ENCODE results near the gene KLLN.

Gene KLLN

GRCh38 chr10:87875929-87876571 is 12.7 kb upstream of the KLLN start:
- no peak for TF ChIP-seq ZNF274 (IDR thresholded peaks at IDR 0.05; ENCODE audit: low read depth, low read length)
- H3K4me3 ChIP-seq (ENCODE audit: low read length), result no peak overlapping the region

- H3K4me3 ChIP-seq (ENCODE audit: low read length), result peak overlapping the region; percentile 13; the same call in 1 of the 2 replicates
These were observed 10.3 kb upstream of the KLLN start for GRCh38 chr10:87873656-87874055.

GRCh38 chr10:87872828-87873227 is 9.5 kb upstream of the KLLN start:
- peak overlapping the region; percentile 13; the same call in 1 of the 2 replicates for H3K4me3 ChIP-seq (ENCODE audit: low read length)
- TF ChIP-seq ZNF274 (IDR thresholded peaks at IDR 0.05; ENCODE audit: low read depth, low read length), result no peak

More at GRCh38 chr10:87873656-87874055, 10.3 kb upstream of the KLLN start:
- TF ChIP-seq ZNF274 (IDR thresholded peaks at IDR 0.05; ENCODE audit: low read depth, low read length), result no peak

- no peak for TF ChIP-seq ZNF274 (IDR thresholded peaks at IDR 0.05; ENCODE audit: low read depth, low read length)
- peak overlapping the region; percentile 90; the same call in 1 of the 2 replicates for H3K4me3 ChIP-seq (ENCODE audit: low read length)
These were observed 6.6 kb upstream of the KLLN start for GRCh38 chr10:87869773-87870551.

- peak overlapping the region; percentile 90 for H3K4me3 ChIP-seq (ENCODE audit: low read length)
These were observed 5.8 kb upstream of the KLLN start for GRCh38 chr10:87869139-87869538.

GRCh38 chr10:87868277-87868676 is 4.9 kb upstream of the KLLN start:
- TF ChIP-seq ZNF274 (IDR thresholded peaks at IDR 0.05; ENCODE audit: low read depth, low read length), result no peak
- peak overlapping the region; percentile 90; the same call in 1 of the 2 replicates for H3K4me3 ChIP-seq (ENCODE audit: low read length)

GRCh38 chr10:87867453-87867852 is 4.1 kb upstream of the KLLN start:
- TF ChIP-seq ZNF274 (IDR thresholded peaks at IDR 0.05; ENCODE audit: low read depth, low read length), result no peak
- peak overlapping the region; percentile 90; the same call in 1 of the 2 replicates for H3K4me3 ChIP-seq (ENCODE audit: low read length)

GRCh38 chr10:87866412-87866974 is 3.2 kb upstream of the KLLN start:
- peak overlapping the region; percentile 90; the same call in 1 of the 2 replicates for H3K4me3 ChIP-seq (ENCODE audit: low read length)
- no peak for TF ChIP-seq ZNF274 (IDR thresholded peaks at IDR 0.05; ENCODE audit: low read depth, low read length)

- H3K4me3 ChIP-seq (ENCODE audit: low read length), result peak overlapping the region; percentile 90; the same call in 1 of the 2 replicates
- no peak for TF ChIP-seq ZNF274 (IDR thresholded peaks at IDR 0.05; ENCODE audit: low read depth, low read length)
These were observed 2.0 kb upstream of the KLLN start for GRCh38 chr10:87865241-87865881.

- no peak for TF ChIP-seq ZNF274 (IDR thresholded peaks at IDR 0.05; ENCODE audit: low read depth, low read length)
- H3K4me3 ChIP-seq (ENCODE audit: low read length), result peak overlapping the region; percentile 90
These were observed 1.2 kb upstream of the KLLN start for GRCh38 chr10:87864496-87865059.

- H3K4me3 ChIP-seq (ENCODE audit: low read length), result peak overlapping the region; percentile 90
These were observed 690 bp upstream of the KLLN start for GRCh38 chr10:87863951-87864495.

GRCh38 chr10:87862679-87863052 is 667 bp downstream of the KLLN start:
- H3K4me3 ChIP-seq (ENCODE audit: low read length), result peak overlapping the region; percentile 90
- TF ChIP-seq ZNF274 (IDR thresholded peaks at IDR 0.05; ENCODE audit: low read depth, low read length), result no peak

- TF ChIP-seq ZNF274 (IDR thresholded peaks at IDR 0.05; ENCODE audit: low read depth, low read length), result no peak
- H3K4me3 ChIP-seq (ENCODE audit: low read length), result peak overlapping the region; percentile 90
These were observed 1.2 kb downstream of the KLLN start for GRCh38 chr10:87861953-87862678.

All from GM08714 (cell line).